ENCODE measurements around the gene SPTLC1.
"Not testable (repeated sequence)": the region's sequence is repeated elsewhere in the genome, so short reads cannot be mapped to it uniquely, and the experiment has no call there.

SPTLC1 gene

GRCh38 chr9:92115071-92115858 lies at the start of gene SPTLC1:
Gene SPTLC1 (minus strand): TSS chr9:92115413. CDS start chr9:92115370, 43 bp downstream.
- DNase-seq, result peak; percentile 91

GRCh38 chr9:92164975-92165374 lies 49.8 kb upstream of the SPTLC1 start:
- no peak for DNase-seq

- DNase-seq, result no peak
Measured at GRCh38 chr9:92164490-92164889, 49.3 kb upstream of the SPTLC1 start.

- DNase-seq, result no peak
Measured at GRCh38 chr9:92163276-92163675, 48.1 kb upstream of the SPTLC1 start.

DNA sequence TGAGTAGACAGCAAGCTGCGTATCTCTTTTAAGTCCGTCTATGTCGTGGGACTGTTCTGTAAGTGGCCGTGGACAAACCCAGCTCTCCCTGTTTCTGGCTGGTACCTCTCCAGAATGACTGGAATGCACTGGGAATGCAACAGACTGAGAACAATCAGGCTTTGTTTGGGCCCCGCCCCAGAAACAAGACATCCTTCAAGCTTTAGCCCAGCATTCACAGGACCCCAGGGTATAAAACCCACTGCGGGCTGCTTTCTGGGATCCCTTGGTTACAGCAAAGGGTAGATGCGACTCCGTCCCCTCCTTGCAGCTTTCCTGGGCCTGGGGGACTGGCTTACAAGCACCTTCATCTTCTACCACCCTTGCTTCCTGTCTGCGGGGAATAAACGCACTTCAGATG lies 45.6 kb upstream of the SPTLC1 start:
- DNase-seq, result no peak

DNA sequence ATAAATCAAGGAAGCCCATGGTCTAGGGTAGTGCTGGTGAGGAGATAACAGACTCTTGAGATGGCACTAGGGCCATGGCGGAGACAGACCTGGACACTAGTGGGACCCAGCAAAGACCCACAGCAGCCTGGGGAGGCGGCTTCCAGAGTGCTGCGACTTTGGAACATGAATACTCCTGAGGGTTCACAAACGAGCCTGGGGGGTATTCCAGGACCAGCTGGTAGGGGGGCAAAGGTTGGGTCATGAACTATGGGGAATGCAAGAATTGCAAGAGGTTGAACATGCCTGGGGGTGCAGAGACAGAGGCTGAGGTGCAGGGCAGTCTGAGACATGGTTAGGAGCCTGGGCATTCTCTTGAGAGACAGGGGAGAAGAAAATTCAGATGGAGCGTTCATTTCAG lies 43.8 kb upstream of the SPTLC1 start:
- no peak for DNase-seq

DNA sequence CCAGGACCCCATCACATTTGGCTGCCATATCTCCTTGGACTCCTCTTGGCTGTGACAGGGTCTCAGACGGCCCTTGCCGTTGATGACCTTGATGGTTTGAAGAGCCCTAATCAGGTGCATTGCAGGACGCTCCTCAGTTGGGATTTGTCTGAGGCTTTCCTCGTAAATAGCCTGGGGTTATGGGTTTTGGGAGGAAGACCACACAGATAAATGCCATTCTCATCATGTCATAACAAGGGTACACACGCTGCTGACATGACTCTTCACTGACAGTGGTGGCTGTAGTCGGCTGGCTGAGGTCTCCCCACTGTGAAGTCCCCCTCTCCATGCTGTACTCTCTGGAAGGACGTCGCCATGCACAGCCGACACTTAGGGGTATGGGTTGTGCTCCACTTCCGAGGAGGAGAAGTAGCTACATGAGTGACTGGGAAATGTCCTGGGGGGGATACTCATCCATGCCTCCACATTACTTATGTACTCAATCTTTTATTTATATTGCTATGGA lies 42.9 kb upstream of the SPTLC1 start:
- DNase-seq, result no peak

DNA sequence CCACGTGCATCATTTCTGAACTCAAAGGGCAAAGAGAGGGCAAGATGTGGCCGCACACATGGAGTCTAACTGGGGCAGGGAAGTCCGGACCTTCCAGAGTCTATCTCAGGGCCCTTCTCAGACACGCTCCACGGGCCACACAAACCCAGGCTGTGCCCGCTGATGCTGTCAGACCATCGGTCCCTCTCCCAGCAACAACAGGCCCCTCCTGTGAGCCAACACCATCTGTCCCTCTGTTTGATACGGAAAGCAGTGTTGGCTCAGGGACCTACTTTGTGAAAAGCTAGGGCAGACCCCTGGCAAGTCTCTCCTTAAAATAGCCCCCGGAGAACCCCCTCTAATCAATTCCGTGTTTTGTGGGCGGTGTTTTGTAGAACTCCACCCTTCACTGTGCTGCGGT lies 40.5 kb upstream of the SPTLC1 start:
- DNase-seq, result not testable (repeated sequence)

DNA sequence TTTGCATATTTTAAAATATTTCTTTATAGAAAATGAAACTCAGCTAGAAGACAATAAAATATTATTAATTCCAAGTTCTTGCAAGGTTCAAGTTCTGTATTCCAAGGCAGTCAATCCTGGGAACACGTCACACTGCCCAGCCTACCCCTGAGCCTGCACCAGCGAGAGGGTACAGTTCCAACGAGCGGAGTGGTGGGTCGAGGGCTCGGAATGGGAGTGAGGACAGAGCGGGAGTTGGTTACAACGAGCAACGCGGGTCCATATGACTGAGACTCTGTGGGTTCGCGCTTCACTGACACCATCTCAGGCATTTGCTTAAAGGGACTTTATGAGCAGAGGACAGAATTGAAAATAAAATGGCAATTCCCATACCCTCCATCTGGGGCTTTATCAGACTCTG lies 40.0 kb upstream of the SPTLC1 start:
- DNase-seq, result no peak

DNA sequence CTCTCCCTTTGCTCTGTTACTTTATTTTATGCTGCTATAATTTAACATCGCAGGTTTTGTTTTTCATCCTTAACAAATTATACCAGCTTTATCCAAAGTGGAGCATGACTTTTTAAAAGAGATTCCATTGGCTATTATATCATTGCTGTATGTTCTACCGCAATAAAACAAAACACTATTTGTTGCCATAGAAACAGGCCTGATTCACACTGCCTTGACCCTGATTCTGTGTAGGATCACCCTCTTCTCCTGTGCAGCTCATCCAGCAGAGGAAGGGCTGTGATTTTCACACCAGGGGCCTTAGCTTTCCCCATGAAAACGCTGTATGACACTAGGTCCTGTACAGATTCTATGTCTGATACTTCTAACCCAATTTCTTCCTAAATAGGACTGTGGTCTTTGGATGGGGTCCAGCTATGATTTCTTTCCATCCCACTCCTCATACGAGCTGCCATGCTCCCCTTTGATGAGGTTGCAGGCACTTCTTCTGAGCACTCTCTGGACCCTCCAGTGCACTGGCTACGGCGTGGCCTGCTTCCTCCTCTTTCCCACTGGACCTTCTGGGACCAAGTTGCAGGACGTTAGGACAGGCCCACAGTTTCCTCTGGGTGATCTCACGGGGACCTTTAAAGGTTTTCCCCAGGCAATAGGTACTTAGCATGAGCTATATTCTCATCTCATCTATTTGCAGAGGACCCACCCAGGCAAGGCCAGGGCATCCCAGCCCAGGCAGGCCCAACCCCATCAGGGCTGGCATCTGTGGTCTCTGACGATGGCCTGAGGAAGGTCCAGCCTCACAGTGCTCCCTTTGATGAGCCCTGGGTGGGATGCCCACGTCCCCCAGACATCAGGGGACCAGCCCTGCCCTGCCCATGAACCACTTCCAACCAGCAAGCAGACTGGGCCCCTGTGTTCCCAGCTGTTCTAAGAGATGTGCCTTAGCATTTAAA lies 38.5 kb upstream of the SPTLC1 start:
- DNase-seq, result peak; percentile 52

- no peak for DNase-seq
Measured at GRCh38 chr9:92151691-92152393, 36.6 kb upstream of the SPTLC1 start.

DNA sequence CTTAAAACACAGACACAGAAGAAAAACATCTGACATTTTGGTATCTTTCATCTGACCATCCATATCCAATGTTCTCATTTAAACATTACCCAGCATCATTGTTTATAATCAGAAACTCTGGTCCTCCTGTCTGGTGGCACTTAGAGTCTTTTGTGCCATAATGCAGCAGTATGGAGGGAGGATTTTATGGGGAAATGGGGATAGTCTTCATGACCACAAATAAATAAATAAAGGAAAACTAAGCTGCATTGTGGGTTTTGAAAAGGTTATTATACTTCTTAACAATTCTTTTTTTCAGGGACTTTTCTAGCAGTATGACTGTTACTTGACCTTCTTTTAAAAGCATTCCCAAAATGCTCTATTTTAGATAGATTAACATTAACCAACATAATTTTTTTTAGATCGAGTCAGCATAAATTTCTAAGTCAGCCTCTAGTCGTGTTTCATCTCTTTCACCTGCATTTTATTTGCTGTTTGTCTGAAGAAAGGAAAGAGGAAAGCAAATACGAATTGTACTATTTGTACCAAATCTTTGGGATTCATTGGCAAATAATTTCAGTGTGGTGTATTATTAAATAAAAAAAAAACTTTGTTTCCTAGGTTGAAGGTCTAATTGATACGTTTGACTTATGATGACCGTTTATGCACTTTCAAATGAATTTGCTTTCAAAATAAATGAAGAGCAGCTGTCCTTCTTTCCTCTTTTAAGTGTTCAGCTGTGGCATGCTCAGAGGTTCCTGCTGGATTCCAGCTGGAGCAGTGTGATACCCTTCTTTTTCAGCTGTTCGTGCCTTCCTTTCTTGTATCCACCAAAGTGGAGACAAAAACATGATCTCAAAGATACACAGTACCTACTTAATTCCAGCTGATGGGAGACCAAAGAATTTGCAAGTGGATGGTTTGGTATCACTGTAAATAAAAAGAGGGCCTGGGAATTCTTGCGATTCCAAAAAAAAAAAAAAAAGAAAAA lies 35.6 kb upstream of the SPTLC1 start:
- DNase-seq, result not testable (repeated sequence)

DNA sequence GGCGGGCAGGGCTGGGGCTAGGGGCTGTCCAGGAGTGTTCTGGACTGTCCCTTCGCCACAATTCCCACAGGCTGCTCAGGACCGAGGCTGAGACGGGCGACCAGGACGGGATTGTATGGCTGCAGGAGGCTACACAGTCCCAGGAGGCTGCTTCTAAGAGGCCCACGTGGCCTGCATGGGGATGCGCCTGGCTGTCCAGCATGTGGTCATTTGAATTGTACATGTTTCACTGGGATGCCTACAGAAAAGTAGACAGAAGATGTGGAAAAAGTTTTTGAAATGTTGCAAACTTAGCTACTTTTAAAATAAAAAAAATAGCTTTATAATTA lies 32.6 kb upstream of the SPTLC1 start:
- DNase-seq, result no peak

DNA sequence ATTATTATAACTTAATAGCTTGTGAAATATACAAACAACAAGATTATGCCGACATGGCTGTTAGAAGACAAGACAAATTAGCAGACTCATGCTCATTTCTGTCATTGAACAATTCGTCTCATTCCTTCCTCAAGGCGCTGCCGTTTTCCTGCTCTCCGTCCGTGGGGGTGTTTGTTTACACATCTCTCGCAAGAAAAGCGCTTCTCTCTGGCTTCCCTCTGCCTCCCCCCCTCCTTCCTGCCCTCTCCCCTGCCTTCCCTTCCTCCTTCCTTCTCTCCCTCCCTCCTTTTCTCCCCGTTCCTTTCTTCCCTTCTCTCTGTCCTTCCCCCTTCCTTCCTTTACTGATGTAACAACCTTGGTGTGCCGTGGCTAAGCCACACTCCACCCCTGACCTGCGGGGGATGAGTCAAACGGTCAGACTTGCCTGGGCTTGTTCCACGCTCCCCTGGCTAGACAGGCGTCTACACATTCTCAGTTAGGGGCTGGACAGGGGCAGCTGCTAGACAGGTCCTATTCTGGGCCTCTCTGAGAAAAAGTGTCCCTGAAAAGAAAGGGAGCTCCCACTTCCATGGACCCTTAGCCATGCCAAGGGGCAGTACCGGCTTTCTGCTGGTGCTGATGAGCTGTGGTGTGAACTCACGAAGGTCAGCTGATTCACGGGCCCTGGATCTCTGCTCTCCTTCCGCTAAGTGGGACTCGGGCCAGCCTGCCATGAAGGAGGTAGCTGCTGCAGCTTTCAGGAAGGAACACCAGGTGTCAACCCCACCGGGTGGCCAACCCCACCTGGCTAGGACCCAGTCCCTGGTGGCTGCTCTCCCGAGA lies 32.0 kb upstream of the SPTLC1 start:
- peak; percentile 58 for DNase-seq

GRCh38 chr9:92146610-92147009 lies 31.4 kb upstream of the SPTLC1 start:
- no peak for DNase-seq

DNA sequence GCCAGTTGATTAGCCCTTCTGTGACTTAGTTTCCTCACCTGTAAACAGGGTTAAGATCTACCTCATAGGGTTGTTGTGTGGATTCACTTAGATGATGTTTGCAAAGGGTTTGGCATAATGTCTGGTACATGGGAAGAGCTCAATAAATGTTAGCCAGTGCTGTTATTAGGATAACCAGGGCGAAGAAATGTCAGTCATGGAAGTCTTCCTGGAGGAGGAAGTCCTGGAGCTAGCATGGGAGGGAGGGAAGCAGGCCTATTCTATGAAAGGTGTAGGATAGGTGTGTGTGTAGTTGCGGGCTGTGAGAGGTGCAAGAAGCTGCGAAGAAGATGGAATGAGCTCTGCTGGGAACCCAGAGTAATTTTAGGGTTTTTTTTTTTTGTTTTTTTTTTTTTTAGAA lies 30.6 kb upstream of the SPTLC1 start:
- not testable (repeated sequence) for DNase-seq

DNA sequence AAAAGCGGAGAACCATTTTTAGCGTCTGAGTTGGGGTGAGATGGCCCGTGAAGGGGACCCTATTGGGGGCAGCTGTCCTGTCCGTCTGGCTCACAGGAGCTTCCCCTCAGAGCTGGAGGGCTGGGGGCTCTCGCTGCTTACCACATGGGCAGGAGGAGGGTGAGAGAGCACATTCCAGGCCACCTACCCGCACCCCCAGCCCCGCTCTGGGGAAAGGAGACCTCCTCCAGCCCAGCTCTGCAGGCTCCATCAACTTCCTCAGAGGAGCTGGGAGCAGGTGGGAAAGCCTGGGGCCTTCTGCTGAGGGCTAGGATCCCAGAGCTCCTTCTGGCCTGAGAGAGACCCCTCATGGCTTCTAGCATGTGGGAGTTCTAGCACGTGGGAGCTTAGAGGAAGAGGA lies 27.1 kb upstream of the SPTLC1 start:
- DNase-seq, result no peak

DNA sequence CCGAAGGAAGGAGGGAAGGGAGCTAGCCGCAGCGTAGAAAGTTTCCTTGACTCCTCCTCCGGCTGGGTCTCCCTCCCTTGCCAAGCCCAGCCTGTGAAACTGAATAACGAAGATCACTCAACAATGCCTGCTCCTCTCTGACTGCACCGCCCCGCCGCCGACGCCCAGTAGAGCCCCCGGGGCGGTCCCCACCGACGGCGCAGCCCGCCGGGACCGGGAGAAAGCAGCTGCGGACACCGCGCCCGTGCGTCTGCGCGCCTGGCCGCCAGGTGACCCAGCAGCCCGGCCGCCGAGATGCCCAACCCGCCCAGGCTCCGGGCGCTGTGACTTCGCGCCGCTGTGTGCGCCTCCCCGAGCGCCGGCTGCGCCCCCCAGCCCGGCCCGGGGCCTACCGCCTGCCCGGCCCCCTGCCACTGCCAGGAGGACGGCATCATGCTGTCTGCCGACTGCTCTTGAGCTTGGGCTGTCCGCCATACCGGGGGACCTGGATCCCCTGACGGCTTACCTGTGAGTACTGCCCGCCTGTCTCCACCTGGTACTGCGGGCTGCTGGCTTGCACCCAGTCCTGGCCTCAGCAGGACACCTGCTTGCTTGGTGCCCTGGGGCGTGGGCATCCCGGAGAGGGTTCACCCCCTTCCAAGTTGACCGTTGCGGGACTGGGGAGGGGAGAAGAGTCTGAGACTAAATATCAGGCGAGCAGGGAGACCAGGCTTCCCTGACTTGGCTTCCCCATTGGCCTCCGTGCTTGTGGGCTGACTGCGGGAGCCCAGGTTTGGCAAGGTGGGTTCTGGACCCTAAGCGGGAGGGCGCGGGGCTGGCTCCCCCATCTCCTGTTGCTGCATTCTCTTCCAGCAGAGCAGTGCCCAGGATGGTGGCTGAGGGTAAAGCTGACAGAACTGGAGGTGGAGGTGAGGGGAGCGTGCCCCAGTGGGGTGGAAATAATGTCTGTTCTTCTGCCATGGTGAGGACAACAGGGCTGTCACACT lies 26.2 kb upstream of the SPTLC1 start:
- DNase-seq, result no peak

GRCh38 chr9:92140754-92141143 lies 25.5 kb upstream of the SPTLC1 start:
- no peak for DNase-seq
